GM21528 (cell line): ENCODE data around the gene IFT172.

Experiments
- ATAC-seq: cut with Tn5 transposase; IDR thresholded peaks from one replicate; pipeline ENCODE4 v1.9.1; 2021; ENCODE audit warnings: mild to moderate bottlenecking, moderate library complexity; ENCODE audit not compliant: unreplicated experiment, low FRiP score

The IFT172 gene

GRCh38 chr2:27494284-27494943, 4.9 kb upstream of the IFT172 start:
- no peak for ATAC-seq

GRCh38 chr2:27493948-27494283, 4.4 kb upstream of the IFT172 start:
- ATAC-seq = no peak

GRCh38 chr2:27492557-27492956, 3.0 kb upstream of the IFT172 start:
- ATAC-seq = no peak

GRCh38 chr2:27489118-27489497, 435 bp downstream of the IFT172 start:
- peak; percentile 11 for ATAC-seq

DNA sequence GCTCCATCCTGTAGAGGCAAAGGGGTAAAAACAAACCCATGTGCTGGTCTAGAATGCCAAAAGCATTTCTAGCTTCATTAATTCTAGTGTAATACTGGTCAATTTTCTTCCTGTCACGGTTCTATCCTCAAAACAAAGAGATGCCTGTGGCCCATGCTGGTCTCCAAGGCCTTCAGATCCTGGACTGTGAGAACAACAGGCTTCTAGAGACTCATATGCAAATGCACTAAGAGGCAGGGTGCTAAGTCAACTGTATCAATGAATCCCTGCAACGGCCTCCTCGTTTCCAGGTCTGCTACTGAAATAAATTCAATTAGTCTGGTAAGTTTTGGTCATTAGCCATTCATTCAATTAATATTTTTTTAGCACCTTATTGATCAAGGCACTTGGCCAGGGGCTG, 4.0 kb downstream of the IFT172 start:
- ATAC-seq = no peak

DNA sequence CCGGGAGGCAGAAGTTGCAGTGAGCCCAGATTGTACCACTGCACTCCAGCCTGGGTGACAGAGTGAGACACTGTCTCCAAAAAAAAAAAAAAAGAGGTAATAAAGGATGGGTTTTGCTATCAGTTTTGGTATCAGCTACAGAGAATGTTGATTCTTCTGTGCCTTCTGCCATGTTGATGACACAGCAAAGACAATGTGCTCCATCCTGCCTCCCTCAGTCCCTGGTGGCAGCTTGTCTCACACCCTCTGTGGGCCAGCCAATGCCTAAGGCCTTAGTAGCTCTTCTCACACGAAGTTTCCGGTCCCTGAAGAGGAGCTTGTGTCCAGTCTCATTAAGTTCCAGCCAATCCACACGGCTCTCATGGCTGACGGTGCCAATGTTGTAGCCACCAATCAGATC, 17.6 kb downstream of the IFT172 start:
- ATAC-seq = no peak

DNA sequence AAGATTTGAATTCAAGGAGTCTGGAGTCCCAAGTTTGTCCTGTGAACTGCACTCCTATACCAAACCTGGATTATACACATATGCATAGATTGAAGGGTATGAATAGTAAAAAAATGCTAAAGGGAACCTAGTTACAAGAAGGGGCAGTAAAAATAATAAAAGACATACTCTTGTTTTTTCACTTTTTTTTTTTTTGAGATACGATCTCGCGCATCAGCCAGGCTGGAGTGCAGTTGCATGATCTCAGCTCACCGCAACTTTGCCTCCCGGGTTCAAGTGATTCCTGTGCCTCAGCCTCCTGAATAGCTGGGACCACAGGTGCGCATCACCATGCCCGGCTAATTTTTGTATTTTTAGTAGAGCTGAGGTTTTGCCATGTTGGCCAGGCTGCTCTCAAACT, 25.1 kb downstream of the IFT172 start:
- no peak for ATAC-seq

DNA sequence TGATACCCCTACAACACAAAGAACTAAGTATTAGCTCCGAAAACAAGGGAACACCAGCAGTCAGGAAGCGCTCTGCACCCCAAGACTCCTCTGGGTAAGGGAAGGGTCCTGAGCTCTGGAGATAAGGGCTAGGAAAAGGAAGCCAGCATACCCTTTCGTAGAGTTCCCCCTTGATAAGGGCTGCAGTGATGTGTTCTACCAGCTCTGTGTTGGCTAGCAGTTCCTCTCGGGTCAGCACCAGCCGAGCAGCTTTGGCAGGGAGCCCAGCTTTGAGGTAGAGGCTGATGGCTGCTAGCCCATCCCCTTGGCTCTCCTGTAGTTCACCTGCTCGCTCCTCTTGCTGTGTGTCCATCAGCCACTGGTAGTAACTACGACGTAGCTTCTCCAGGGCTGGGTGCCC, 28.4 kb downstream of the IFT172 start:
- no peak for ATAC-seq

DNA sequence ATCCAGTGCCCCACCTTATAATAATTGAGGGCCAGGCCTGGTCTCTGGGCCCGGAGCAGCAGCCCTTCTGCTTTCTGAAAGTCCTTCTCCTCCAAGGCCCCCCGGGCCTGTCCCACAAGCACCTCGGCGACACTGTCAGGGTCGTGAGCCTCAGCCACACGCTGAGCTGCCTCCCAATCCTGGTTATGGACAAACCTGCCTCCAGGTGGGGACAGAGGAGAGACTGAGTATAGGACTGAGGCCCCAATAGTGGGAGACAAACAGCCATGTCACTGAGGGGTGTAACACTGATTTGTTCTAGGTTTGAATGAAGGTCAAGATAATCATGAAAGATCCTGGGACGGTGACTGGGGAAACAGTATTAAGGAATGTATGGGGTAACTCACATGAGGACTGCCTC, 35.6 kb downstream of the IFT172 start:
- no peak for ATAC-seq

DNA sequence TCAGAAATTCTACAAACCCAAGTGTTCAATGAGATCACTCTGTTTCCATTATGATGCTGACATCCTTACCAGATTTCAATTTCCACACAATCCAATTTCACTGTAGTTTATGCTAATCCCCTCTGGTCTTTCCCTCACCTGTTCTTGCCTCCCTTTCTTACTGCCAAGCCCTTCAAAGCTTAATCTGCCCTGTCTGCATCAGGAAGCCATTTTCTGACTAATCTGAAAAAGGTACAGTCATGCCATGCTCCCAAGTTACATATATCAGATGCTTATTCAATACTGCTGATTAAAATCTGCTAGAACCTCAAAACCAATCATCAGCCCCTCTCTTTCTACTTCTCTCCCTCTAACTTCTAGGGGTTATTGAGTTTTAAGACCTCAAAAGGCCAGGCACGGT, 38.4 kb downstream of the IFT172 start:
- no peak for ATAC-seq

- no peak for ATAC-seq
These were observed 41.2 kb downstream of the IFT172 start for GRCh38 chr2:27448381-27448780.

DNA sequence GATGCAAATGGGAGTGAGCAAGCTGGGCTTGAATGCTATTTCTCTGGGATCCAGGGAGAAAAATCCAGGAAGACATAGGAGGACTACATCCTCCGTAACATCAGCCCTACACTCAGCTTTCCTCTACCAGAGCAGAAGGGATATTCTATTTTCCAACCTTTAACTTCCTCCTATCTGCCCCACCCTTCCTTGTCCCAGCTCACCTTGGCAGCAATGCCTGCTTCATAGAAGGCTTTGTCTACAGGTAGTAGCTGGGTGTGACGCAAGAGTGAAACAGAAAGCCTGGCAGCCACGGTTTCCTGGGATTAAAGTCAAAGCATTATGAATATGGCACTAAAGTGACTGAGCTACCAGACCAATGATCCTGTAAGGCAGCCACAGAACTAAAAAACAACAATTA, 43.5 kb downstream of the IFT172 start:
- no peak for ATAC-seq

DNA sequence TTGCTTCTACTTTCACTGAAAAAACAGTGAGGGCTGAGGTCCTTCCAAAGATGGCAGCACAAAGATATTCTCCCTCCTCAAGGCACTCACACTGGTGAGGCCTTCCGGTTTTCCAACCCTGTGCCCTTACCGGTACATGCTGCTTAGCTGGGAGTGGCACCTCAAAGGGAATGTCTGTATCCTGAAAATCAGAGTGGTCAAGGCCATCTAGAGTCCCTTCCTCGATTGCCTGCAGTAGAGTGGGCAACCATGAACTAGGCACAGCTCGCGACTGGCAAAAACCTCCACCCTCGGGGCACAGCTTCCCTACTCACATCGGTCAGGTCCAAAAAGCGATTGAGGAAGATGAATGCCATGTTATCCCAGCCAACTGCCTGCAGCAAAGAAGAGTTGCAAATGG, 43.9 kb downstream of the IFT172 start:
- ATAC-seq = no peak

DNA sequence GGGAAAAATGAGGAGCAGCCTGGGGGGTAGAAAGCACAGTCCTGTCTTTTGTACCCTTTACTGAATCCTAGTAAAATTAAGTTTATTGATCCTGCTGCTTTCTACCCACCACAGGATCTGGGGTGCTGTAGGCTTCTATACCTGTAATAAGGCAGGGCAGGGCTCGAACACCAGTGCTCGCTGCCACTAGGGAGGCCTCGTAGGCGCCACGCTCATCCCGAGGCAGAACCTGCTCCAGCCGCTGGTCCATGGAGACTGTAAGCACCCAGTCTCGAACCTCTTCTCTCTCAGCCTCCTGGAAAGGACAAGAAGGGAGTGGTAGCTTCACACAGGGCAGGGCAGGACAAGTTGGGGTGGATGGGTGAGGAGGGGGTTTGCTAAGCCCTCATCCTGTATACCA, 44.4 kb downstream of the IFT172 start:
- ATAC-seq = no peak

DNA sequence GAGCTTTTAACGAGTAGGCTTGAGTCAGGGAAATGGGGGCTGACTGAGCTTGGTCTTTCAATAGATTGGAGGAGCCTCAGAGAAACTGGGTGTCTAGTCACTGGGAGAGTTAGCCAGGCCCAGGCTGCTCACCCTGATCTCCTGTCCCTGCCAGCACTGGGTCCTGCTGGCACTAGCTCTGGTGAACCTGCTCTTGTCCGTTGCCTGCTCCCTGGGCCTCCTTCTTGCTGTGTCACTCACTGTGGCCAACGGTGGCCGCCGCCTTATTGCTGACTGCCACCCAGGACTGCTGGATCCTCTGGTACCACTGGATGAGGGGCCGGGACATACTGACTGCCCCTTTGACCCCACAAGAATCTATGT, 46.6 kb downstream of the IFT172 start:
- no peak for ATAC-seq

GRCh38 chr2:27441958-27442919, 47.3 kb downstream of the IFT172 start, which contains the start of gene KRTCAP3:
Gene KRTCAP3 (plus strand): TSS chr2:27442381. CDS start chr2:27442413, 32 bp downstream.
- no peak for ATAC-seq

DNA sequence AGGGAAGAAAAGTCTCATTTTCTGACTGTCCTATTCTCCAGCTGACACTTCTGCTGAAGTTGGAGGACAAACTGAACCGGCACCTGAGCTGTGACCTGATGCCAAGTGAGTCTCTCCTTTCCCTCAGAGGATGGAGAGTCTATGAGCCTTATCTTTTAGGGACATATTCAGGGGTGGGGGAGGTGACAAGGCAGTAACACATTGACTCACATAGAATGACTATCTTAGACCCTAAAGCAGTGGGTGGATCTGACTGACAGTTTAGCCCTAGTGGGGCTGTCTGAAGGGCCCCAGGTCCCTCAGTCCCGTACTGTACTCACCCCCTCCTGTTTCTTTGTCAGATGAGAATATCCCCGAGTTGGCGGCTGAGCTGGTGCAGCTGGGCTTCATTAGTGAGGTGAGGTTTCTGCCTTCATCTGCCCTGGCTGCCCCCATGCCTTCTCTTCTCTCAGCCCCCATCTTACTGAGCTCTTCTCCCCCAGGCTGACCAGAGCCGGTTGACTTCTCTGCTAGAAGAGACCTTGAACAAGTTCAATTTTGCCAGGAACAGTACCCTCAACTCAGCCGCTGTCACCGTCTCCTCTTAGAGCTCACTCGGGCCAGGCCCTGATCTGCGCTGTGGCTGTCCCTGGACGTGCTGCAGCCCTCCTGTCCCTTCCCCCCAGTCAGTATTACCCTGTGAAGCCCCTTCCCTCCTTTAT, 48.2 kb downstream of the IFT172 start:
- ATAC-seq = no peak

- ATAC-seq = no peak
These were observed 53.9 kb downstream of the IFT172 start for GRCh38 chr2:27435628-27436027.

DNA sequence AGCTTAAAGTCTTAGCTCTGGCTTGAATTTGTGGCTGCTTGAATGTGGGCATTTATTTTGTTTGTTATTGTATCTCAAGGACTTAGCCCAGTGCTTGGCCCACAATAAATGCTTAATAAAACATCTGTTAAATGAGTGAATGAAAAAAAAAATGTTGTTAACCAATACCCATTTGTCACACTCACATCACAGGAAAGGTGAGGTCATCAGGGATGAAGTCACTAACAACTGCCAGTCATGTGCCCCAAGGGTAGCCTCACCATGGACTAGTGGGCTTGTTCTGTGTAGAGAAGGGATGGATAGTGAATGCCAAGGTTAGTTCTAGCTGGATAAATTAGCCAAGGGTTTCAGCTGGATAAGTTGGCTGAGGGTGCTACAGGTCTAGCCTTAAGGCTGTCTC, 58.1 kb downstream of the IFT172 start:
- no peak for ATAC-seq

GRCh38 chr2:27428978-27429541, 60.5 kb downstream of the IFT172 start:
- ATAC-seq = peak; percentile 67
